Activated T-cell treated with anti-CD3 and anti-CD28 coated beads, Interleukin-2, amount 50 U/mL, for 24 hours (primary cell): ENCODE data around the gene STARD9.
A peak's percentile ranks its signal among the peaks of the same experiment; 100 is the strongest.
"Not testable (repeated sequence)": the region's sequence is repeated elsewhere in the genome, so short reads cannot be mapped to it uniquely, and the experiment has no call there.

Source experiments
- DNase-seq: peaks from one replicate; pipeline ENCODE4 v3.0.0-alpha.2; 2020
- H3K27ac Mint-ChIP-seq: 2 replicates; pipeline ENCODE4 v1.8.0; 2020; ENCODE audit warnings: mild to moderate bottlenecking, mixed read lengths
- H3K27me3 Mint-ChIP-seq: 2 replicates; pipeline ENCODE4 v1.8.0; 2020; ENCODE audit warnings: mixed read lengths
- H3K36me3 Mint-ChIP-seq: 2 replicates; pipeline ENCODE4 v1.8.0; 2020; ENCODE audit warnings: low read depth, mixed read lengths
- H3K4me1 Mint-ChIP-seq: 2 replicates; pipeline ENCODE4 v1.8.0; 2020; ENCODE audit warnings: low read depth, mixed read lengths
- H3K4me3 Mint-ChIP-seq: 2 replicates; pipeline ENCODE4 v1.8.0; 2020; ENCODE audit warnings: mild to moderate bottlenecking, moderate library complexity, mixed read lengths
- H3K9me3 Mint-ChIP-seq: 2 replicates; pipeline ENCODE4 v1.8.0; 2020; ENCODE audit warnings: mixed read lengths

The STARD9 gene

GRCh38 chr15:42575188-42576039, at the start of gene STARD9:
STARD9 (plus strand) TSS chr15:42575606; CDS start chr15:42575716, 110 bp downstream.
- peak; percentile 98 for DNase-seq
- Mint-ChIP-seq H3K27ac (peak within 1 kb of the TSS; percentile 91), H3K36me3 (peaks cover 8% of the 10 kb centered on the region), H3K9me3 (no peaks in the 10 kb centered on the region), H3K4me3 (peak within 1 kb of the TSS; percentile 93), H3K4me1 (peaks cover 24% of the 10 kb centered on the region), H3K27me3 (peaks cover 9% of the 10 kb centered on the region)

GRCh38 chr15:42528970-42529369, 46.4 kb upstream of the STARD9 start:
- peaks cover 67% of the 10 kb centered on the region for H3K36me3 Mint-ChIP-seq
- H3K27me3 Mint-ChIP-seq: no peaks in the 10 kb centered on the region
- no peak overlapping the region for H3K4me3 Mint-ChIP-seq
- no peak for DNase-seq
- no peaks in the 10 kb centered on the region for H3K4me1 Mint-ChIP-seq
- H3K27ac Mint-ChIP-seq: no peak overlapping the region
- no peaks in the 10 kb centered on the region for H3K9me3 Mint-ChIP-seq

GRCh38 chr15:42533246-42533645, 42.2 kb upstream of the STARD9 start:
- H3K9me3 Mint-ChIP-seq: no peaks in the 10 kb centered on the region
- H3K4me1 Mint-ChIP-seq: no peaks in the 10 kb centered on the region
- no peak for DNase-seq
- peaks cover 84% of the 10 kb centered on the region for H3K36me3 Mint-ChIP-seq
- no peaks in the 10 kb centered on the region for H3K27me3 Mint-ChIP-seq
- no peak overlapping the region for H3K27ac Mint-ChIP-seq
- H3K4me3 Mint-ChIP-seq: no peak overlapping the region

- Mint-ChIP-seq H3K27me3 (no peaks in the 10 kb centered on the region), H3K4me3 (no peak overlapping the region), H3K4me1 (peaks cover 37% of the 10 kb centered on the region), H3K9me3 (no peaks in the 10 kb centered on the region), H3K36me3 (peaks cover 77% of the 10 kb centered on the region), H3K27ac (no peak overlapping the region)
- DNase-seq: no peak
Observed at GRCh38 chr15:42544853-42545629, 30.4 kb upstream of the STARD9 start.

GRCh38 chr15:42547918-42548248, 27.5 kb upstream of the STARD9 start:
- peak overlapping the region; percentile 96 for H3K4me3 Mint-ChIP-seq
- no peaks in the 10 kb centered on the region for H3K27me3 Mint-ChIP-seq
- DNase-seq: no peak
- H3K27ac Mint-ChIP-seq: peak overlapping the region; percentile 96
- peaks cover 55% of the 10 kb centered on the region for H3K4me1 Mint-ChIP-seq
- no peaks in the 10 kb centered on the region for H3K9me3 Mint-ChIP-seq
- peaks cover 70% of the 10 kb centered on the region for H3K36me3 Mint-ChIP-seq

GRCh38 chr15:42548249-42549031, 27.0 kb upstream of the STARD9 start, which contains the start of the genes HAUS2 and LRRC57:
HAUS2 (plus strand) TSS chr15:42548838; CDS start chr15:42548873, 35 bp downstream.
LRRC57 (minus strand) TSS chr15:42548793; CDS start chr15:42548434, 359 bp downstream.
- DNase-seq: peak; percentile 94
- Mint-ChIP-seq H3K4me1 (peaks cover 56% of the 10 kb centered on the region), H3K27ac (peak within 1 kb of the TSS; percentile 96), H3K27me3 (no peaks in the 10 kb centered on the region), H3K9me3 (no peaks in the 10 kb centered on the region), H3K36me3 (peaks cover 70% of the 10 kb centered on the region), H3K4me3 (peak within 1 kb of the TSS; percentile 96)

- no peak for DNase-seq
- Mint-ChIP-seq H3K27me3 (no peaks in the 10 kb centered on the region), H3K9me3 (no peaks in the 10 kb centered on the region)
Observed at GRCh38 chr15:42549032-42549491, 26.3 kb upstream of the STARD9 start.

GRCh38 chr15:42549741-42550392, 25.5 kb upstream of the STARD9 start:
- peaks cover 70% of the 10 kb centered on the region for H3K36me3 Mint-ChIP-seq
- no peaks in the 10 kb centered on the region for H3K9me3 Mint-ChIP-seq
- H3K4me1 Mint-ChIP-seq: peaks cover 65% of the 10 kb centered on the region

More at GRCh38 chr15:42549032-42549491, 26.3 kb upstream of the STARD9 start:
- H3K4me3 Mint-ChIP-seq: peak overlapping the region; percentile 96
- H3K27ac Mint-ChIP-seq: peak overlapping the region; percentile 96
- peaks cover 70% of the 10 kb centered on the region for H3K36me3 Mint-ChIP-seq
- peaks cover 62% of the 10 kb centered on the region for H3K4me1 Mint-ChIP-seq

GRCh38 chr15:42553554-42553953, 21.9 kb upstream of the STARD9 start:
- H3K4me1 Mint-ChIP-seq: peaks cover 37% of the 10 kb centered on the region
- no peak overlapping the region for H3K27ac Mint-ChIP-seq
- no peaks in the 10 kb centered on the region for H3K27me3 Mint-ChIP-seq
- no peak for DNase-seq
- peaks cover 65% of the 10 kb centered on the region for H3K36me3 Mint-ChIP-seq
- H3K9me3 Mint-ChIP-seq: no peaks in the 10 kb centered on the region
- H3K4me3 Mint-ChIP-seq: no peak overlapping the region

More at GRCh38 chr15:42549741-42550392, 25.5 kb upstream of the STARD9 start:
- H3K27ac Mint-ChIP-seq: peak overlapping the region; percentile 79
- H3K27me3 Mint-ChIP-seq: no peaks in the 10 kb centered on the region
- H3K4me3 Mint-ChIP-seq: peak overlapping the region; percentile 96
- no peak for DNase-seq

- H3K4me3 Mint-ChIP-seq, H3K9me3 Mint-ChIP-seq, DNase-seq, H3K27me3 Mint-ChIP-seq, H3K27ac Mint-ChIP-seq: not testable (repeated sequence)
- H3K4me1 Mint-ChIP-seq: peaks cover 21% of the 10 kb centered on the region
- peaks cover 83% of the 10 kb centered on the region for H3K36me3 Mint-ChIP-seq
Observed at GRCh38 chr15:42556550-42557207, 18.7 kb upstream of the STARD9 start.

- Mint-ChIP-seq H3K27ac (peak overlapping the region; percentile 11), H3K9me3 (no peaks in the 10 kb centered on the region), H3K36me3 (peaks cover 86% of the 10 kb centered on the region), H3K4me1 (peaks cover 10% of the 10 kb centered on the region), H3K4me3 (no peak overlapping the region), H3K27me3 (no peaks in the 10 kb centered on the region)
- DNase-seq: no peak
Observed at GRCh38 chr15:42558739-42559138, 16.7 kb upstream of the STARD9 start.

GRCh38 chr15:42576040-42576594, 711 bp downstream of the STARD9 start:
- H3K9me3 Mint-ChIP-seq: no peaks in the 10 kb centered on the region
- no peak for DNase-seq
- peak overlapping the region; percentile 93 for H3K4me3 Mint-ChIP-seq
- peaks cover 9% of the 10 kb centered on the region for H3K27me3 Mint-ChIP-seq
- H3K4me1 Mint-ChIP-seq: peaks cover 29% of the 10 kb centered on the region
- peak overlapping the region; percentile 91 for H3K27ac Mint-ChIP-seq
- peaks cover 5% of the 10 kb centered on the region for H3K36me3 Mint-ChIP-seq

GRCh38 chr15:42576776-42577175, 1.4 kb downstream of the STARD9 start:
- no peaks in the 10 kb centered on the region for H3K9me3 Mint-ChIP-seq
- peak overlapping the region; percentile 93 for H3K4me3 Mint-ChIP-seq

More at GRCh38 chr15:42576776-42577175, 1.4 kb downstream of the STARD9 start:
- Mint-ChIP-seq H3K4me1 (peaks cover 35% of the 10 kb centered on the region), H3K36me3 (peaks cover 4% of the 10 kb centered on the region), H3K27ac (no peak overlapping the region), H3K27me3 (peaks cover 9% of the 10 kb centered on the region)
- no peak for DNase-seq
